Thyroid gland (tissue), 4 donors: Measurements from ENCODE around the gene TPSG1.

Source experiments
- CTCF ChIP-seq, 6 experiments: fragments of 200-600 bp in 3 of 6; fragments of 450-650 bp in 3 of 6; sonication (generic) in 3 of 6; IDR thresholded peaks; one replicate each; pipeline ENCODE4 v1.5.1; 2016 to 2019; ENCODE audit warnings: antibody characterized with exemption in 6 of 6, mild to moderate bottlenecking in 2 of 6, inconsistent platforms in 1 of 6, moderate library complexity in 1 of 6
- POLR2A ChIP-seq, 2 donors: fragments of 450-650 bp; IDR thresholded peaks; one replicate each; pipeline ENCODE4 v1.6.1; 2017; ENCODE audit warnings: antibody characterized with exemption in 2 of 2, mild to moderate bottlenecking in 2 of 2, moderate library complexity in 1 of 2

GRCh38 chr16:1263591-1264344 lies 38.7 kb upstream of the TPSG1 start:
- TF ChIP-seq CTCF (IDR thresholded peaks at IDR 0.05) (no peak), POLR2A (IDR thresholded peaks at IDR 0.05) (no peak)
